ENCODE results near the gene SP2.

DNA sequence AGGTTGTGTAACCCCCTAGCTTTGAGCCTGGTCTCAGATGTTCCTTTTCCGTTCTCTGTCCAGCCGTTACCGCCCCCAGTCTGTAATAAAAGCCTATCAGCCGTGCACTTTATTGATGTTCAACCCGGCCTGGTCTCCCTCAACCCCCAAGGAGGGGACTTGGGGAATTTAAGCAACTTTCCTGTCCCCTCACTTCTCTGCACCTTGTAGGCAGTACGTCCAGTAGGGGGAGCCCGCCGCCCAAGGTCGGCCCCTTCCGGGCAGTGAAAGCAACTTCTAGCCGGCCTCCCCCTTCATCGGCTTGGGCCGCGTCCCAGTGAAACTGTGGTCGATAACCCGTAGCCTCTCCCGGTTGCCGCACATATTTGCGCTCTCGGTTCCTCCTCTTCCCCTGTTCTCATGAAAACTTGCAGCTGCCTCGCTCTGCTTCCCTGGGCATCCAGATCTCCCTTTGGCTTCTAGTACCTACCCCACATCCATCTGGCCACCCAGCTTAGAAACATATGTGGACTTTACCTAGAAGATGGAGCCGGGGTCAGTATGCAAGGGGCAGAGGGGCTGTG is 53.2 kb downstream of the SP2 start:
- TF ChIP-seq, protein P1, sequence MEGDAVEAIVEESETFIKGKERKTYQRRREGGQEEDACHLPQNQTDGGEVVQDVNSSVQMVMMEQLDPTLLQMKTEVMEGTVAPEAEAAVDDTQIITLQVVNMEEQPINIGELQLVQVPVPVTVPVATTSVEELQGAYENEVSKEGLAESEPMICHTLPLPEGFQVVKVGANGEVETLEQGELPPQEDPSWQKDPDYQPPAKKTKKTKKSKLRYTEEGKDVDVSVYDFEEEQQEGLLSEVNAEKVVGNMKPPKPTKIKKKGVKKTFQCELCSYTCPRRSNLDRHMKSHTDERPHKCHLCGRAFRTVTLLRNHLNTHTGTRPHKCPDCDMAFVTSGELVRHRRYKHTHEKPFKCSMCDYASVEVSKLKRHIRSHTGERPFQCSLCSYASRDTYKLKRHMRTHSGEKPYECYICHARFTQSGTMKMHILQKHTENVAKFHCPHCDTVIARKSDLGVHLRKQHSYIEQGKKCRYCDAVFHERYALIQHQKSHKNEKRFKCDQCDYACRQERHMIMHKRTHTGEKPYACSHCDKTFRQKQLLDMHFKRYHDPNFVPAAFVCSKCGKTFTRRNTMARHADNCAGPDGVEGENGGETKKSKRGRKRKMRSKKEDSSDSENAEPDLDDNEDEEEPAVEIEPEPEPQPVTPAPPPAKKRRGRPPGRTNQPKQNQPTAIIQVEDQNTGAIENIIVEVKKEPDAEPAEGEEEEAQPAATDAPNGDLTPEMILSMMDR (conservative IDR thresholded peaks at IDR 0.05; ENCODE audit: low read length) = peak; percentile 95
- TF ChIP-seq EZH2phosphoT487 (IDR thresholded peaks at IDR 0.05; ENCODE audit: borderline replicate concordance, low read depth, low read length) = no peak
